Astrocyte of the spinal cord (primary cell): ENCODE measurements around the gene ABR.
"Not testable (repeated sequence)": the region's sequence is repeated elsewhere in the genome, so short reads cannot be mapped to it uniquely, and the experiment has no call there.

Experiments
- DNase-seq: peaks from one replicate; pipeline ENCODE4 v3.0.0; 2011; ENCODE audit warnings: low read depth, low spot score
- H3K4me3 ChIP-seq: 2 replicates; pipeline ENCODE4 v1.5.1; 2011; ENCODE audit warnings: low read depth, mild to moderate bottlenecking, low read length, moderate library complexity
- CTCF ChIP-seq: IDR thresholded peaks from 2 replicates; pipeline ENCODE4 v1.5.1; 2012; ENCODE audit warnings: low read depth, mild to moderate bottlenecking, low read length, inconsistent platforms
- in situ Hi-C: cut with HindIII; loops from 2 replicates; pipeline ENCODE4 v1.10.0; 2017; ENCODE audit warnings: low sequenced_read_pairs

Gene ABR

GRCh38 chr17:1054656-1055055, 125.1 kb downstream of the ABR start:
- H3K4me3 ChIP-seq, result no peak overlapping the region
- DNase-seq, result no peak
- TF ChIP-seq CTCF, result no peak
- in situ Hi-C loops, result no loop called here

- H3K4me3 ChIP-seq, result no peak overlapping the region
- no peak for DNase-seq
- in situ Hi-C loops, result no loop called here
- no peak for TF ChIP-seq CTCF
These were observed 126.0 kb downstream of the ABR start for GRCh38 chr17:1053661-1054360.

- TF ChIP-seq CTCF, result no peak
These were observed 128.5 kb downstream of the ABR start for GRCh38 chr17:1050996-1051925.

GRCh38 chr17:1050246-1050995, 129.4 kb downstream of the ABR start:
- in situ Hi-C loops, result no loop called here
- no peak overlapping the region for H3K4me3 ChIP-seq
- DNase-seq, result no peak
- TF ChIP-seq CTCF, result no peak

More at GRCh38 chr17:1050996-1051925, 128.5 kb downstream of the ABR start:
- in situ Hi-C loops, result no loop called here
- DNase-seq, result no peak
- H3K4me3 ChIP-seq, result no peak overlapping the region

GRCh38 chr17:1049446-1050225, 130.1 kb downstream of the ABR start:
- in situ Hi-C loops, result no loop called here
- TF ChIP-seq CTCF, result no peak
- DNase-seq, result no peak
- H3K4me3 ChIP-seq, result no peak overlapping the region

- DNase-seq, H3K4me3 ChIP-seq, in situ Hi-C loops: not testable (repeated sequence)
These were observed 131.2 kb downstream of the ABR start for GRCh38 chr17:1048516-1049115.
